Thyroid gland (tissue), 4 donors: ENCODE measurements around the gene ASB15. TPM values are rescaled to one million over a fixed set of nuclear protein-coding genes. Genes with fewer than 3 reads are reported as not detected.

Source experiments
- DNase-seq, 2 donors: peaks; one replicate each; pipeline ENCODE4 v3.0.0-alpha.2; 2019
- H3K27ac ChIP-seq, 3 donors: fragments of 200-600 bp; sonication (generic); 1 replicate in 2 of 3; 2 replicates in 1 of 3; pipeline ENCODE4 v1.5.1; 2016 to 2019; ENCODE audit warnings: mild to moderate bottlenecking in 1 of 3, moderate library complexity in 1 of 3
- H3K27me3 ChIP-seq: fragments of 200-600 bp; sonication (generic); one replicate; pipeline ENCODE4 v1.5.1; 2019
- H3K36me3 ChIP-seq, 2 donors: fragments of 200-600 bp; sonication (generic); one replicate each; pipeline ENCODE4 v1.5.1; 2016 to 2019
- H3K4me1 ChIP-seq, 2 donors: fragments of 200-600 bp; sonication (generic); one replicate each; pipeline ENCODE4 v1.5.1; 2017 to 2019
- H3K4me3 ChIP-seq, 3 donors: fragments of 200-600 bp; sonication (generic); replicated peaks in 1 of 3; 1 replicate in 2 of 3; 2 replicates in 1 of 3; pipeline ENCODE4 v1.5.1; 2016; ENCODE audit warnings: mild to moderate bottlenecking in 1 of 3
- H3K9me3 ChIP-seq: fragments of 200-600 bp; sonication (generic); one replicate; pipeline ENCODE4 v1.5.1; 2017
- POLR2A ChIP-seq, 2 donors: fragments of 450-650 bp; IDR thresholded peaks; one replicate each; pipeline ENCODE4 v1.6.1; 2017; ENCODE audit warnings: antibody characterized with exemption in 2 of 2, mild to moderate bottlenecking in 2 of 2, moderate library complexity in 1 of 2
- WGBS, 2 donors: methylation state at CpG; one replicate each; pipeline ENCODE4 v1.1.5; 2017; 5-methylcytosine and 5-hydroxymethylcytosine counted together
- intact Hi-C: fragments of 100-400 bp; cut with DNase I; formaldehyde crosslinking; loops from one replicate; pipeline ENCODE4 v1.15.1; 2023
- total RNA-seq, 4 donors: library from RNA; depleted of rRNA; stranded (reverse); fragments of >200 nt; gene quantifications; one replicate each; pipeline ENCODE4 v1.2.3, GENCODE V29; 2016
- TF ChIP-seq, protein P1 (sequence below), 6 experiments: fragments of 200-600 bp in 3 of 6; fragments of 450-650 bp in 3 of 6; sonication (generic) in 3 of 6; IDR thresholded peaks; one replicate each; pipeline ENCODE4 v1.5.1; 2016 to 2019; ENCODE audit warnings: antibody characterized with exemption in 6 of 6, mild to moderate bottlenecking in 2 of 6, inconsistent platforms in 1 of 6, moderate library complexity in 1 of 6

ASB15 gene
- total RNA-seq, 4 donors from 2014 or later: not detected

DNA sequence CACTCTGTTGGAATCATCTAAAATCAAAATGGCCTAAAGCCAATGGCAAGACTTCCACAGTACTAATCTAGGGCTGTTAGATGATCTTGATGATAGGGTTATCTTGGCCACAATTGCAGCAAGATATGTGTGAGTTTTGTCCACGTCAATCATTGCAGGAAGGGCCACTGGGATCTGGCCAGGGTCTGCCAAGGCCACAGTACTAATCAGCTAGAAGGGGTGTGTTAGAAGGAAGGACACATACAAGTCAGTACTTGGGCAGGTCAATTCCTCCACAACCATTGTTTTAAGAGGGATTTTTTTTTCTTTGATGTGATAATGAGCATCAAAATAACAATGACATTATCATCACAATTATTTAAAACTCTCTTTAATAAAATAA lies 55.7 kb downstream of the ASB15 start:
- no peak for TF ChIP-seq POLR2A (IDR thresholded peaks at IDR 0.05)
- TF ChIP-seq, protein P1, sequence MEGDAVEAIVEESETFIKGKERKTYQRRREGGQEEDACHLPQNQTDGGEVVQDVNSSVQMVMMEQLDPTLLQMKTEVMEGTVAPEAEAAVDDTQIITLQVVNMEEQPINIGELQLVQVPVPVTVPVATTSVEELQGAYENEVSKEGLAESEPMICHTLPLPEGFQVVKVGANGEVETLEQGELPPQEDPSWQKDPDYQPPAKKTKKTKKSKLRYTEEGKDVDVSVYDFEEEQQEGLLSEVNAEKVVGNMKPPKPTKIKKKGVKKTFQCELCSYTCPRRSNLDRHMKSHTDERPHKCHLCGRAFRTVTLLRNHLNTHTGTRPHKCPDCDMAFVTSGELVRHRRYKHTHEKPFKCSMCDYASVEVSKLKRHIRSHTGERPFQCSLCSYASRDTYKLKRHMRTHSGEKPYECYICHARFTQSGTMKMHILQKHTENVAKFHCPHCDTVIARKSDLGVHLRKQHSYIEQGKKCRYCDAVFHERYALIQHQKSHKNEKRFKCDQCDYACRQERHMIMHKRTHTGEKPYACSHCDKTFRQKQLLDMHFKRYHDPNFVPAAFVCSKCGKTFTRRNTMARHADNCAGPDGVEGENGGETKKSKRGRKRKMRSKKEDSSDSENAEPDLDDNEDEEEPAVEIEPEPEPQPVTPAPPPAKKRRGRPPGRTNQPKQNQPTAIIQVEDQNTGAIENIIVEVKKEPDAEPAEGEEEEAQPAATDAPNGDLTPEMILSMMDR (IDR thresholded peaks at IDR 0.05): no peak

DNA sequence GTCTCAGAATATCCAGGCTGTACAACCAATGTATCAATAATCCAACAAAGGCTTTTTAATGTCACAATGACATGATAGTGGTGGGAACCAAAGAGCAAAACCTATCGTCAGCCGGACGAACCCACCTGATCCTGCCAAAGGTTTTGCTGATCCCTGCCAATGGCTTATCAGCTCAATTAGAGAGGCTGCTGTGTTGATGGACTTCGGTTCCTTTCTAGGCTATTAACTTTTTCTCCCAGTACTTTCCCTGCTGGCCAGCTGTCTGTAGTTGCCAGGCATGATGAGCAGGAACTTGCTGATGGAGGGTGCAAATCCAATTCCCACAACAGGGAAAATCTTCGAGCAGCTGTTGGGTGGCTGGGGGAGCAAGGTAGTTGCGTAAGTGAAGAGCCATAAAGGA lies 56.4 kb downstream of the ASB15 start:
- Histone ChIP-seq H3K27me3 (no peaks in the 10 kb centered on the region), H3K27ac (no peak overlapping the region), H3K9me3 (no peaks in the 10 kb centered on the region), H3K4me3 (no peak overlapping the region), H3K36me3 (no peaks in the 10 kb centered on the region), H3K4me1 (no peaks in the 10 kb centered on the region)
- WGBS, 2 donors: 81 to 83% methylated on average over 6 of the region's 6 CpGs
- intact Hi-C loops: no loop called here
- TF ChIP-seq, protein P1 (IDR thresholded peaks at IDR 0.05): no peak
- no peak for TF ChIP-seq POLR2A (IDR thresholded peaks at IDR 0.05)
- DNase-seq: no peak

More for the DNA sequence above, 55.7 kb downstream of the ASB15 start:
- no peak for DNase-seq
- Histone ChIP-seq H3K27ac (no peak overlapping the region), H3K4me1 (no peaks in the 10 kb centered on the region), H3K36me3 (no peaks in the 10 kb centered on the region), H3K27me3 (no peaks in the 10 kb centered on the region), H3K4me3 (no peak overlapping the region), H3K9me3 (no peaks in the 10 kb centered on the region)
- WGBS, 2 donors: 54 to 78% methylated on average over 1 of the region's 1 CpG
- intact Hi-C loops: no loop called here

DNA sequence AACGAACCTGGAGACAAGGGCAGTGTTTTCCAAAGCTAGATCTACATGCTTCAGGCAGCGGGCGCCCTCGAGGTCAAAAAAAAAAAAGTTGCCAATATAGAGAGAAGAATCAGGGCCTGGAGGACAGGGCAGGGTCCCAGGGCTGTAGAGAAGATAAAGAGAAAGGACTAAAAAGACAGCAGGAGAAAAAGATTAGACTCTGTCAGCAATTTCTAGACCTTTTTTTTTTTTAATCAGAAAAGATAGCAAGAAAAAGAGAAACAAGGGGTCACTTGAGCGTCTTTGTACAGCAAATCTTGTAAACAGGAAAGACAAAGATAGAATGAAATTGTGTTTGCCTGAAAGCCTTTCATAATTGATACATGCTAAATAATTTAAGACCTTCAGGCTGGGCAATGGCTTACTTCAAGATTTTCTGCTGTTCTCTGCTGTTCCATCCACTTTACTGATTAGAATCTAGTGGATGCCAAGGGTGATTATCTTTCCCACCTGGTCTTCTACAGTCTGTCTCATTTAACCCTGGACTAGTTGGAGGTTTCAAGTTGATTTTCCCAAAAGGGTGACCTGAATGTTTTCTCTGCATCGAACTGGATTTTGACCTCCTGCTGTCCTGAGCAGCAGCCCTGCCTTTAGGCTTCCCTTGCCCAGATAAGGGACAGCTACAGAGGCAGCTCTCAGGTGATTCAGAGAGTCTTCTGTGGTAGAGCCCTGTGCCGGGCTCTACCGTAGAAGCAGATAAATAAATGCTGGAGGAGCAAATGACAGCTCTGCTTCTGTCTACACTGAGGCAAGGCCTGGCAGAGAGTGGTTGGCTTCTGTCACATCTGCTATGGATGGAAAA lies 59.1 kb downstream of the ASB15 start:
- no peaks in the 10 kb centered on the region for H3K36me3 ChIP-seq
- TF ChIP-seq, protein P1 (IDR thresholded peaks at IDR 0.05): no peak
- TF ChIP-seq POLR2A (IDR thresholded peaks at IDR 0.05): no peak
- no peaks in the 10 kb centered on the region for H3K9me3 ChIP-seq
- no peaks in the 10 kb centered on the region for H3K4me1 ChIP-seq
- intact Hi-C loops: no loop called here
- H3K27ac ChIP-seq: no peak overlapping the region
- no peaks in the 10 kb centered on the region for H3K27me3 ChIP-seq
- DNase-seq: no peak
- H3K4me3 ChIP-seq: no peak overlapping the region
- 59 to 64% methylated on average over 8 of the region's 8 CpGs for WGBS, 2 donors

DNA sequence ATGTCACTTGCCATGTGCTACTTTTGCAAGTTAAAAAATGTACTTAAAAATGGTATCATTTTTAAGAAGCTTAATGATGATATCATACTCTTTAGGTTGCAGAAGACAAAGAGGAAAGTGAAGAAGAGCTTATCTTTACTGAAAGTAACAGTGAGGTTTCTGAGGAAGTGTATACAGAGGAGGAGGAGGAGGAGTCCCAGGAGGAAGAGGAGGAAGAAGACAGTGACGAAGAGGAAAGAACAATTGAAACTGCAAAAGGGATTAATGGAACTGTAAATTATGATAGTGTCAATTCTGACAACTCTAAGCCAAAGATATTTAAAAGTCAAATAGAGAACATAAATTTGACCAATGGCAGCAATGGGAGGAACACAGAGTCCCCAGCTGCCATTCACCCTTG lies 60.1 kb downstream of the ASB15 start:
- no peak for TF ChIP-seq POLR2A (IDR thresholded peaks at IDR 0.05)
- WGBS, 2 donors: 74 to 85% methylated on average over 1 of the region's 1 CpG
- intact Hi-C loops: no loop called here
- Histone ChIP-seq H3K27ac (no peak overlapping the region), H3K4me1 (no peaks in the 10 kb centered on the region), H3K4me3 (no peak overlapping the region), H3K36me3 (no peaks in the 10 kb centered on the region), H3K9me3 (no peaks in the 10 kb centered on the region), H3K27me3 (no peaks in the 10 kb centered on the region)
- no peak for DNase-seq

DNA sequence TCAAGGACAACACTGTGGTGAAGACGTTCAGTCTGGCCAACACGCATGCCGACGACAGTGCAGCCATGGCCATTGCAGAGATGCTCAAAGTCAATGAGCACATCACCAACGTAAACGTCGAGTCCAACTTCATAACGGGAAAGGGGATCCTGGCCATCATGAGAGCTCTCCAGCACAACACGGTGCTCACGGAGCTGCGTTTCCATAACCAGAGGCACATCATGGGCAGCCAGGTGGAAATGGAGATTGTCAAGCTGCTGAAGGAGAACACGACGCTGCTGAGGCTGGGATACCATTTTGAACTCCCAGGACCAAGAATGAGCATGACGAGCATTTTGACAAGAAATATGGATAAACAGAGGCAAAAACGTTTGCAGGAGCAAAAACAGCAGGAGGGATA lies 60.7 kb downstream of the ASB15 start:
- intact Hi-C loops: no loop called here
- Histone ChIP-seq H3K27me3 (no peaks in the 10 kb centered on the region), H3K4me3 (no peak overlapping the region), H3K27ac (no peak overlapping the region), H3K4me1 (no peaks in the 10 kb centered on the region), H3K36me3 (no peaks in the 10 kb centered on the region), H3K9me3 (no peaks in the 10 kb centered on the region)
- TF ChIP-seq, protein P1 (IDR thresholded peaks at IDR 0.05): no peak
- no peak for TF ChIP-seq POLR2A (IDR thresholded peaks at IDR 0.05)
- 88 to 90% methylated on average over 11 to 15 of the region's 15 CpGs for WGBS, 2 donors
- no peak for DNase-seq
